Esophagus muscularis mucosa (tissue), 4 donors: ENCODE data around the gene FADD. TPM values are rescaled to one million over a fixed set of nuclear protein-coding genes. Genes with fewer than 3 reads are reported as not detected.

ENCODE experiments used
- DNase-seq: peaks from one replicate; pipeline ENCODE4 v3.0.0-alpha.2; 2017; ENCODE audit errors: extremely low spot score
- H3K27ac ChIP-seq, 4 donors: fragments of 200-600 bp; sonication (generic); replicated peaks in 1 of 4; 1 replicate in 3 of 4; 2 replicates in 1 of 4; pipeline ENCODE4 v1.5.1; 2016 to 2019; ENCODE audit warnings: mild to moderate bottlenecking in 1 of 4
- H3K27me3 ChIP-seq, 4 donors: fragments of 200-600 bp; sonication (generic); one replicate each; pipeline versions ENCODE4 v1.5.1 to v1.6.0; 2016 to 2019
- H3K36me3 ChIP-seq, 4 donors: fragments of 200-600 bp; sonication (generic); one replicate each; pipeline ENCODE4 v1.5.1; 2016 to 2019
- H3K4me1 ChIP-seq, 4 donors: fragments of 200-600 bp; sonication (generic); one replicate each; pipeline ENCODE4 v1.5.1; 2016 to 2019
- H3K4me3 ChIP-seq, 4 donors: fragments of 200-600 bp; sonication (generic); 1 replicate in 2 of 4; 2 replicates in 2 of 4; pipeline ENCODE4 v1.5.1; 2016 to 2019; ENCODE audit warnings: mild to moderate bottlenecking in 4 of 4, moderate library complexity in 1 of 4
- H3K9me3 ChIP-seq, 4 donors: fragments of 200-600 bp; sonication (generic); 1 replicate in 3 of 4; 2 replicates in 1 of 4; pipeline ENCODE4 v1.5.1; 2016 to 2019
- EP300 ChIP-seq: sonication (generic); formaldehyde crosslinking; IDR thresholded peaks from one replicate; pipeline ENCODE4 v1.6.1; 2017; ENCODE audit warnings: antibody characterized with exemption
- POLR2A ChIP-seq: fragments of 450-650 bp; IDR thresholded peaks from one replicate; pipeline ENCODE4 v1.6.1; 2017; ENCODE audit warnings: antibody characterized with exemption, moderate library complexity, mild to moderate bottlenecking, low read depth
- POLR2AphosphoS5 ChIP-seq, 2 donors: sonication (generic); formaldehyde crosslinking; IDR thresholded peaks; one replicate each; pipeline ENCODE4 v1.6.1; 2017; ENCODE audit warnings: antibody characterized with exemption in 2 of 2
- WGBS: methylation state at CpG from one replicate; pipeline ENCODE4 v1.1.5; 2018; 5-methylcytosine and 5-hydroxymethylcytosine counted together
- intact Hi-C: fragments of 100-400 bp; cut with DNase I; formaldehyde crosslinking; loops from one replicate; pipeline ENCODE4 v1.15.1; 2023
- total RNA-seq, 4 donors: library from RNA; depleted of rRNA; stranded (reverse); fragments of >200 nt; gene quantifications; one replicate each; pipeline versions ENCODE4 v1.1.0 to v1.2.1, GENCODE V29; 2016
- TF ChIP-seq, protein P1 (sequence below), 3 experiments: fragments of 200-600 bp in 2 of 3; fragments of 450-650 bp in 1 of 3; sonication (generic) in 2 of 3; IDR thresholded peaks; one replicate each; pipeline ENCODE4 v1.5.1; 2017 to 2019; ENCODE audit warnings: antibody characterized with exemption in 3 of 3, mild to moderate bottlenecking in 2 of 3, moderate library complexity in 1 of 3

FADD gene
- total RNA-seq, 4 donors from 2014 or later = 14.5 to 33.3 (median 21.5) TPM

DNA sequence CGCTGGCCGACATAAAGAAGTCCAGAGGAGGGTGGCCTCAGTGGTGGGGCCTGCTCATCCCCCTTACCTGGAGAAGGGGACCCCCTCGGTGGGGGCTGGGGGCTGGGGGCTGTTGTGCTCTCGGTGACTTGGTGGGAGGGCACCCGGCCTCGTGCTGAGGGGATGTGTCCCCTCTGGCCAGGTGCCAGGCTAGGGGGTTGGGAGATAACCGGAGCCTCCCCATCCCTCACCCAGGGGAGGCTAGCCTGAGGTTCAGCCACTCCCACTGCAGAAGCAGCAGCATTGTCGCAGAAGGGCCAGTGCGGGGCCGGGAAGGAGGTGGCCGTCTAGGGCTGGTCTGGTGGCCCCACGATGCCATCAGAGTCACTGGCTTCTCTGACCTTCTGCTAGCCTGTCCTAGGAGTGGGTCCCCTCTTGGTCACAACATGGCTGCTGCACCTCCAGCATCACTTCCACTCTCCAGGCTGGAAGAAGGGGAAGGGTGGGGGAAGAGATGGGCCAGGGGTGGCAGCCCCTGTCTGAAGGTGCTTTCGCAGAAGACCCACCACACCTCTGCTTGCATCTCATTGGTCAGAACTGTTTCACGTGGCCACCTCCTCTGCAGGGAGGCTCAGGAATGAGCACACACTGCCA, 44.2 kb upstream of the FADD start:
- Histone ChIP-seq H3K4me3 (no peak overlapping the region), H3K27me3 (peaks cover 0 to 16% (median 0%) of the 10 kb centered on the region in 4 donors), H3K27ac (no peak overlapping the region), H3K36me3 (no peaks in the 10 kb centered on the region), H3K9me3 (no peaks in the 10 kb centered on the region), H3K4me1 (peaks cover 0 to 9% (median 3%) of the 10 kb centered on the region in 4 donors)
- intact Hi-C loops = no loop called here
- WGBS = 91% methylated on average over 13 of the region's 14 CpGs
- no peak for DNase-seq
- no peak for TF ChIP-seq EP300
- no peak for TF ChIP-seq POLR2A
- TF ChIP-seq, protein P1, sequence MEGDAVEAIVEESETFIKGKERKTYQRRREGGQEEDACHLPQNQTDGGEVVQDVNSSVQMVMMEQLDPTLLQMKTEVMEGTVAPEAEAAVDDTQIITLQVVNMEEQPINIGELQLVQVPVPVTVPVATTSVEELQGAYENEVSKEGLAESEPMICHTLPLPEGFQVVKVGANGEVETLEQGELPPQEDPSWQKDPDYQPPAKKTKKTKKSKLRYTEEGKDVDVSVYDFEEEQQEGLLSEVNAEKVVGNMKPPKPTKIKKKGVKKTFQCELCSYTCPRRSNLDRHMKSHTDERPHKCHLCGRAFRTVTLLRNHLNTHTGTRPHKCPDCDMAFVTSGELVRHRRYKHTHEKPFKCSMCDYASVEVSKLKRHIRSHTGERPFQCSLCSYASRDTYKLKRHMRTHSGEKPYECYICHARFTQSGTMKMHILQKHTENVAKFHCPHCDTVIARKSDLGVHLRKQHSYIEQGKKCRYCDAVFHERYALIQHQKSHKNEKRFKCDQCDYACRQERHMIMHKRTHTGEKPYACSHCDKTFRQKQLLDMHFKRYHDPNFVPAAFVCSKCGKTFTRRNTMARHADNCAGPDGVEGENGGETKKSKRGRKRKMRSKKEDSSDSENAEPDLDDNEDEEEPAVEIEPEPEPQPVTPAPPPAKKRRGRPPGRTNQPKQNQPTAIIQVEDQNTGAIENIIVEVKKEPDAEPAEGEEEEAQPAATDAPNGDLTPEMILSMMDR (IDR thresholded peaks at IDR 0.05) = no peak
- TF ChIP-seq POLR2AphosphoS5 (IDR thresholded peaks at IDR 0.05) = no peak

DNA sequence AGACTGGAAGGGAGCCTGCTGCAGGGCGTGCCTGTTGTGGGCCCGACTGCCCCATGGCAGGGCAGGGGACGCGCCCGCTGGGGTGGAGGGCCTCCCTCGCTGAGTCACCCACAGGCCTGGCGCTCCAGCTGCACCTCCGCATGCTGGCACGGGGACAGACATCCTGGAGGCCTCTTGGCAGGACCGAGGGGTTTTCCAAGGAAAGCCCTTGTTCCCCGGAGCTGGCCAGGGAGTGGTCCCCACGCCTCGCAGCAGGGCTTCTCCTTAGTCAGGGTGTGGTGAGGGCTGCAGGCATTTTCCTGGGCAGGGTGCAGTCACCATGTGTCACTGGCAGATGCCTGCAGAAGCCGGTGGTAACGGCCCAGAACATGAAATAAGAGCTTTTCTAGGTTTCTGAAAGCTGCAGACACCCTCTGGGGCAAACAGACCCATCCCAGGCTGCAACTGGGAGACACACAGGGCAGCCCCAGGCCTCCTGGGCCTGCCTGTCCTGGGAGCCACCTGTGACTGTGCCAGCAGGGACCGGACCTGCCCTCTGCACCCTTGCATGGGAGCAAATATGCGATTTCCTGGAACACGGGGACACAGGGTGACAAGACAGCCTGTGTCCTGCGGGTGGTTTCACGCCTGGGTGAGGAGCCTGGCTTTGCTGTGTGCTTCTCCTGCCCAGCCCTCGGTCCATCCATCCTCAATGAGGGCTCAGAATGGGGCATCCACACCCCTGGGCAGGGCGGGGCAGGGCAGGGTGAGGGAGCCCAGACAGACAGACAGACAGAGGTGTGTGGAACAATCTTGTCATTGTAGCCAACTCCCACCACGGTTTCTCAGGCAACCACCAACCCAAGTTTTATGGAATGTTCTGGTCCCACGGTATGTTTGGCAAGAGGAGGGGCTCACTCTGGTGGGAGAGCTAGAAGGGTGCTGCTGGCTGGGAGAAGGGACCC, 43.2 kb upstream of the FADD start:
- no peak overlapping the region for H3K27ac ChIP-seq
- H3K4me1 ChIP-seq = peaks cover 0 to 9% (median 3%) of the 10 kb centered on the region in 4 donors
- TF ChIP-seq, protein P1 (IDR thresholded peaks at IDR 0.05) = no peak
- no peak for TF ChIP-seq POLR2AphosphoS5 (IDR thresholded peaks at IDR 0.05)
- no peak for TF ChIP-seq POLR2A
- TF ChIP-seq EP300 = no peak
- no peaks in the 10 kb centered on the region for H3K36me3 ChIP-seq
- H3K27me3 ChIP-seq = peaks cover 0 to 16% (median 0%) of the 10 kb centered on the region in 4 donors
- H3K9me3 ChIP-seq = no peaks in the 10 kb centered on the region
- WGBS = 82% methylated on average over 8 of the region's 24 CpGs
- intact Hi-C loops = no loop called here
- H3K4me3 ChIP-seq = no peak overlapping the region
- no peak for DNase-seq

DNA sequence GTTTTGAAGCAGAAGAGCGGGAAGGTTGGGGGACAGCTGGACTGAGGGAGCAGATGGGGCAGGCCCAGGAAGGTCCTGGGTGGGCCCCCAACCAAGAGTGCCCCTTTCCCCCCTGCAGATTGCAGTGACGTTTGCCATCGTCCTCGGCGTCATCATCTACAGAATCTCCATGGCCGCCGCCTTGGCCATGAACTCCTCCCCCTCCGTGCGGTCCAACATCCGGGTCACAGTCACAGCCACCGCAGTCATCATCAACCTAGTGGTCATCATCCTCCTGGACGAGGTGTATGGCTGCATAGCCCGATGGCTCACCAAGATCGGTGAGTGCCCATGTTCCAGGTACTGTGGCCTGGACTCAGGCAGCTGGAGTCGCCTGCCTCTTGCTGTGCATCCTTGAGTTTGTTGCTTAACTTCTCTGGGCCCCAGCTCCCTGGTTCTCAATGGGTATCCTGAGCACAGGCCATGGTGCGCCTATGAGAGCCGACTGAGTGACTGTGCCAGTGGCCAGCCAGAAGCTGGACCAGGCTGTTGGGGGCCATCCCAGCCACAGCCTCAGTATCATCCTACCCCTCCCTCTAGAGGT, 42.0 kb upstream of the FADD start:
- Histone ChIP-seq H3K9me3 (no peaks in the 10 kb centered on the region), H3K36me3 (no peaks in the 10 kb centered on the region), H3K27me3 (peaks cover 0 to 19% (median 0%) of the 10 kb centered on the region in 4 donors), H3K4me3 (no peak overlapping the region), H3K27ac (no peak overlapping the region), H3K4me1 (peaks cover 0 to 9% (median 3%) of the 10 kb centered on the region in 4 donors)
- no peak for DNase-seq
- intact Hi-C loops = no loop called here
- no peak for TF ChIP-seq POLR2A
- no peak for TF ChIP-seq EP300
- no peak for TF ChIP-seq POLR2AphosphoS5 (IDR thresholded peaks at IDR 0.05)
- TF ChIP-seq, protein P1 (IDR thresholded peaks at IDR 0.05) = no peak
- 93% methylated on average over 17 of the region's 17 CpGs for WGBS

- peaks cover 0 to 5% (median 2%) of the 10 kb centered on the region in 4 donors for H3K4me1 ChIP-seq
- no peak overlapping the region for H3K27ac ChIP-seq
- peaks cover 0 to 42% (median 1%) of the 10 kb centered on the region in 4 donors for H3K27me3 ChIP-seq
- H3K4me3 ChIP-seq = no peak overlapping the region
- intact Hi-C loops = no loop called here
- 100% methylated on average over 1 of the region's 10 CpGs for WGBS
- H3K9me3 ChIP-seq = no peaks in the 10 kb centered on the region
- peaks cover 0 to 6% (median 0%) of the 10 kb centered on the region in 4 donors for H3K36me3 ChIP-seq
- DNase-seq = no peak
- TF ChIP-seq, protein P1 (IDR thresholded peaks at IDR 0.05) = no peak
- TF ChIP-seq POLR2AphosphoS5 (IDR thresholded peaks at IDR 0.05) (no peak), POLR2A (no peak), EP300 (no peak)
Measured at GRCh38 chr11:70164705-70165104, 38.4 kb upstream of the FADD start.
